Hepatocyte (in vitro differentiated cells): ENCODE data around the gene JARID2. TPM values are rescaled to one million over a fixed set of nuclear protein-coding genes. Genes with fewer than 3 reads are reported as not detected.

Source experiments
- DNase-seq: peaks from one replicate; pipeline ENCODE4 v3.0.0-alpha.2; 2016; ENCODE audit warnings: low spot score
- H2AFZ ChIP-seq: fragments of 200-600 bp; sonication (generic); 2 replicates; pipeline ENCODE4 v1.6.0; 2016; ENCODE audit warnings: antibody characterized with exemption, mild to moderate bottlenecking
- H3K27ac ChIP-seq: fragments of 200-600 bp; sonication (generic); 2 replicates; pipeline ENCODE4 v1.5.1; 2016; ENCODE audit warnings: mild to moderate bottlenecking
- H3K27me3 ChIP-seq: fragments of 200-600 bp; sonication (generic); 2 replicates; pipeline ENCODE4 v1.6.1; 2016
- H3K36me3 ChIP-seq: fragments of 200-600 bp; sonication (generic); replicated peaks from 2 replicates; pipeline ENCODE4 v1.5.1; 2016; ENCODE audit warnings: low read depth; ENCODE audit not compliant: insufficient read depth
- H3K4me1 ChIP-seq: fragments of 200-600 bp; sonication (generic); 2 replicates; pipeline ENCODE4 v1.5.1; 2016; ENCODE audit warnings: mild to moderate bottlenecking, moderate library complexity; ENCODE audit not compliant: insufficient read depth
- H3K4me2 ChIP-seq: fragments of 200-600 bp; sonication (generic); 2 replicates; pipeline ENCODE4 v1.6.0; 2016
- H3K4me3 ChIP-seq: fragments of 200-600 bp; sonication (generic); 2 replicates; pipeline ENCODE4 v1.5.1; 2016; ENCODE audit warnings: mild to moderate bottlenecking
- H3K79me2 ChIP-seq: fragments of 200-600 bp; sonication (generic); 2 replicates; pipeline ENCODE4 v1.6.0; 2017; ENCODE audit warnings: mild to moderate bottlenecking
- H3K9me2 ChIP-seq: fragments of 200-600 bp; sonication (generic); replicated peaks from 2 replicates; pipeline ENCODE4 v1.6.0; 2017; ENCODE audit warnings: mild to moderate bottlenecking; ENCODE audit not compliant: insufficient read depth
- H3K9me3 ChIP-seq: fragments of 200-600 bp; sonication (generic); 2 replicates; pipeline ENCODE4 v1.5.1; 2016; ENCODE audit warnings: low read depth, mild to moderate bottlenecking
- H4K20me1 ChIP-seq: fragments of 200-600 bp; sonication (generic); 2 replicates; pipeline ENCODE4 v1.6.0; 2016; ENCODE audit warnings: mild to moderate bottlenecking; ENCODE audit not compliant: insufficient read depth, poor library complexity, severe bottlenecking
- CTCF ChIP-seq: fragments of 200-600 bp; sonication (generic); IDR thresholded peaks from 2 replicates; pipeline ENCODE4 v1.5.1; 2016; ENCODE audit warnings: antibody characterized with exemption, mild to moderate bottlenecking; ENCODE audit not compliant: poor library complexity
- EZH2 ChIP-seq: fragments of 200-600 bp; sonication (generic); IDR thresholded peaks from 2 replicates; pipeline ENCODE4 v1.6.1; 2016; ENCODE audit warnings: antibody characterized with exemption, mild to moderate bottlenecking, borderline replicate concordance
- EZH2phosphoT487 ChIP-seq: fragments of 200-600 bp; sonication (generic); IDR thresholded peaks from one replicate; pipeline ENCODE4 v1.6.1; 2018; ENCODE audit warnings: antibody characterized with exemption, mild to moderate bottlenecking, low read depth, moderate library complexity; ENCODE audit not compliant: unreplicated experiment, severe bottlenecking
- WGBS: methylation state at CpG from one replicate; pipeline ENCODE4 v1.1.6; 2016; ENCODE audit warnings: low lambda C conversion rate; ENCODE audit errors: missing lambda C conversion rate; 5-methylcytosine and 5-hydroxymethylcytosine counted together
- polyA plus RNA-seq: library from polyadenylated mRNA; unstranded; fragments of >200 nt; fragmentation: Nextera tagmentation; extraction: Ambion mirVana; gene quantifications from 2 replicates; pipeline ENCODE4 v1.2.1, GENCODE V29; 2016
- total RNA-seq: library from RNA; depleted of rRNA; stranded (reverse); fragments of >200 nt; gene quantifications from 2 replicates; pipeline ENCODE4 v1.2.3, GENCODE V29; 2014

Gene JARID2
- total and polyA plus RNA-seq, 2 experiments from 2014 or later = 4.6 to 11.6 TPM

GRCh38 chr6:15378272-15378671 lies 132.4 kb downstream of the JARID2 start:
- Histone ChIP-seq H3K4me1 (no peaks in the 10 kb centered on the region), H3K27ac (no peak overlapping the region), H3K27me3 (no peaks in the 10 kb centered on the region), H2AFZ (no peak overlapping the region), H3K79me2 (peaks cover 95% of the 10 kb centered on the region), H4K20me1 (peaks cover 23% of the 10 kb centered on the region), H3K9me3 (no peaks in the 10 kb centered on the region), H3K9me2 (no peaks in the 10 kb centered on the region), H3K4me2 (no peak overlapping the region), H3K36me3 (no peaks in the 10 kb centered on the region), H3K4me3 (no peak overlapping the region)
- TF ChIP-seq EZH2 (no peak), CTCF (no peak)
- no peak for DNase-seq
- whole genome bisulfite sequencing = 90% methylated on average over 1 of the region's 1 CpG

GRCh38 chr6:15378866-15379265 lies 133.0 kb downstream of the JARID2 start:
- Histone ChIP-seq H3K9me2 (no peaks in the 10 kb centered on the region), H3K79me2 (peaks cover 95% of the 10 kb centered on the region), H3K27me3 (no peaks in the 10 kb centered on the region), H3K9me3 (no peaks in the 10 kb centered on the region), H4K20me1 (peaks cover 18% of the 10 kb centered on the region), H3K4me2 (no peak overlapping the region), H2AFZ (no peak overlapping the region), H3K4me3 (no peak overlapping the region), H3K36me3 (no peaks in the 10 kb centered on the region), H3K4me1 (no peaks in the 10 kb centered on the region), H3K27ac (no peak overlapping the region)
- TF ChIP-seq EZH2phosphoT487 = no peak
- no peak for TF ChIP-seq EZH2
- no peak for TF ChIP-seq CTCF
- no peak for DNase-seq
- WGBS = 51% methylated on average over 4 of the region's 4 CpGs

- Histone ChIP-seq H3K9me2 (no peaks in the 10 kb centered on the region), H4K20me1 (peaks cover 13% of the 10 kb centered on the region), H2AFZ (no peak overlapping the region), H3K79me2 (peaks cover 95% of the 10 kb centered on the region), H3K27ac (no peak overlapping the region), H3K4me2 (no peak overlapping the region), H3K36me3 (no peaks in the 10 kb centered on the region), H3K27me3 (no peaks in the 10 kb centered on the region), H3K4me3 (no peak overlapping the region), H3K9me3 (no peaks in the 10 kb centered on the region), H3K4me1 (peaks cover 10% of the 10 kb centered on the region)
- WGBS = 89% methylated on average over 4 of the region's 4 CpGs
- TF ChIP-seq EZH2 (no peak), CTCF (no peak), EZH2phosphoT487 (no peak)
- no peak for DNase-seq
Measured at GRCh38 chr6:15380351-15380750, 134.5 kb downstream of the JARID2 start.

- H3K9me2 ChIP-seq = no peaks in the 10 kb centered on the region
- TF ChIP-seq EZH2phosphoT487 = no peak
- no peak for TF ChIP-seq CTCF
- no peak overlapping the region for H3K4me2 ChIP-seq
- H3K4me3 ChIP-seq = no peak overlapping the region
- no peaks in the 10 kb centered on the region for H3K9me3 ChIP-seq
- H4K20me1 ChIP-seq = peaks cover 24% of the 10 kb centered on the region
- no peak overlapping the region for H3K27ac ChIP-seq
- peaks cover 27% of the 10 kb centered on the region for H3K4me1 ChIP-seq
- H3K27me3 ChIP-seq = no peaks in the 10 kb centered on the region
- peaks cover 90% of the 10 kb centered on the region for H3K79me2 ChIP-seq
- DNase-seq = no peak
- H3K36me3 ChIP-seq = no peaks in the 10 kb centered on the region
- H2AFZ ChIP-seq = no peak overlapping the region
- 82% methylated on average over 7 of the region's 7 CpGs for WGBS
Measured at GRCh38 chr6:15382089-15382488, 136.2 kb downstream of the JARID2 start.
